Measurements from ENCODE around the gene TRIM14.

DNA sequence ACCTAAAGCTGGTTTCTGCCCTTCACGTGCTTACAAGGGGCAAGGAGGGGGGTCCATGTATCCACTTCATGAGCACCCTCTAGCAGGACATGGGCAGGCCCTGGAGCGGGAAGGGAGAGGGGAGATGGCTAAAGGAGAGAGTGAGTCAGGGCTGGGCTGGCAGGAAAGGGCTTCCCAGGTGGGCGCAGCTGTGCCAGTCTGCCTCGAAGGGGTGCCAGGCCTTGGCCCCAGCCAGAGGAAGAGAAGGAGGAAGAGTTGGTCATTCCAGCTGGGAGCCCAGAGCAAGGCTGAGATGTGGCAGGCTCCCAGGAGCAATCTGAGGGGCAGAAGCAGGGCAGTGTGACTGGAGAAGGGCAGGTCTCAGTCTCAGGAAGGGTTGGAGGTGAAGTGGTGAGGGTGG lies 24.7 kb downstream of the TRIM14 start:
- TF ChIP-seq, protein P1, sequence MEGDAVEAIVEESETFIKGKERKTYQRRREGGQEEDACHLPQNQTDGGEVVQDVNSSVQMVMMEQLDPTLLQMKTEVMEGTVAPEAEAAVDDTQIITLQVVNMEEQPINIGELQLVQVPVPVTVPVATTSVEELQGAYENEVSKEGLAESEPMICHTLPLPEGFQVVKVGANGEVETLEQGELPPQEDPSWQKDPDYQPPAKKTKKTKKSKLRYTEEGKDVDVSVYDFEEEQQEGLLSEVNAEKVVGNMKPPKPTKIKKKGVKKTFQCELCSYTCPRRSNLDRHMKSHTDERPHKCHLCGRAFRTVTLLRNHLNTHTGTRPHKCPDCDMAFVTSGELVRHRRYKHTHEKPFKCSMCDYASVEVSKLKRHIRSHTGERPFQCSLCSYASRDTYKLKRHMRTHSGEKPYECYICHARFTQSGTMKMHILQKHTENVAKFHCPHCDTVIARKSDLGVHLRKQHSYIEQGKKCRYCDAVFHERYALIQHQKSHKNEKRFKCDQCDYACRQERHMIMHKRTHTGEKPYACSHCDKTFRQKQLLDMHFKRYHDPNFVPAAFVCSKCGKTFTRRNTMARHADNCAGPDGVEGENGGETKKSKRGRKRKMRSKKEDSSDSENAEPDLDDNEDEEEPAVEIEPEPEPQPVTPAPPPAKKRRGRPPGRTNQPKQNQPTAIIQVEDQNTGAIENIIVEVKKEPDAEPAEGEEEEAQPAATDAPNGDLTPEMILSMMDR (conservative IDR thresholded peaks at IDR 0.05; ENCODE audit: low read depth, low read length): no peak
- TF ChIP-seq BHLHE40 (IDR thresholded peaks at IDR 0.05; ENCODE audit: low read depth, low read length): no peak
- no peak for TF ChIP-seq POLR2A (IDR thresholded peaks at IDR 0.05; ENCODE audit: low read depth, low read length)
- no peak for TF ChIP-seq RCOR1 (IDR thresholded peaks at IDR 0.05; ENCODE audit: insufficient replicate concordance, low read length)
- TF ChIP-seq RAD21 (IDR thresholded peaks at IDR 0.05; ENCODE audit: low read length): no peak
- no peak for TF ChIP-seq CHD1 (IDR thresholded peaks at IDR 0.05; ENCODE audit: low read depth, low read length)
- TF ChIP-seq FOS (IDR thresholded peaks at IDR 0.05; ENCODE audit: low read depth, low read length): no peak
- TF ChIP-seq NFE2L2 (IDR thresholded peaks at IDR 0.05; ENCODE audit: low read depth, low read length): no peak
- TF ChIP-seq MAZ (IDR thresholded peaks at IDR 0.05; ENCODE audit: borderline replicate concordance, low read depth, low read length): no peak
- no peak for TF ChIP-seq MAFK (IDR thresholded peaks at IDR 0.05; ENCODE audit: low read depth, low read length)

Measured in IMR-90 (cell line).